GM23338 (cell line): ENCODE results near the gene IDI2. TPM values are rescaled to one million over a fixed set of nuclear protein-coding genes. Genes with fewer than 3 reads are reported as not detected.

Source experiments
- CTCF ChIP-seq, 2 experiments: fragments of 200-600 bp in 1 of 2; sonication (generic) in 1 of 2; conservative IDR thresholded peaks; 2 replicates each; pipeline versions ENCODE4 v1.5.1 to v1.6.1; 2016 to 2017; ENCODE audit warnings: antibody characterized with exemption in 2 of 2, low read depth in 2 of 2, mild to moderate bottlenecking in 2 of 2, moderate library complexity in 1 of 2
- EZH2 ChIP-seq: fragments of 200-600 bp; sonication (generic); IDR thresholded peaks from one replicate; pipeline ENCODE4 v1.8.0; 2017; ENCODE audit warnings: antibody characterized with exemption, mild to moderate bottlenecking, low read depth; ENCODE audit not compliant: unreplicated experiment
- EZH2phosphoT487 ChIP-seq: fragments of 200-600 bp; sonication (generic); IDR thresholded peaks from one replicate; pipeline ENCODE4 v1.8.1; 2018; ENCODE audit warnings: antibody characterized with exemption; ENCODE audit not compliant: unreplicated experiment
- JUNB ChIP-seq: IDR thresholded peaks from one replicate; pipeline ENCODE4 v1.6.1; 2016; ENCODE audit warnings: antibody characterized with exemption; ENCODE audit not compliant: unreplicated experiment
- NANOG ChIP-seq: IDR thresholded peaks from 2 replicates; pipeline ENCODE4 v1.6.1; 2016; ENCODE audit warnings: antibody characterized with exemption, borderline replicate concordance
- POLR2AphosphoS5 ChIP-seq: IDR thresholded peaks from 2 replicates; pipeline ENCODE4 v1.6.1; 2016; ENCODE audit warnings: antibody characterized with exemption, low read depth
- REST ChIP-seq: IDR thresholded peaks from one replicate; pipeline ENCODE4 v1.6.1; 2018; ENCODE audit warnings: antibody characterized with exemption; ENCODE audit not compliant: unreplicated experiment
- STAT1 ChIP-seq: IDR thresholded peaks from one replicate; pipeline ENCODE4 v1.6.1; 2016; ENCODE audit warnings: antibody characterized with exemption; ENCODE audit not compliant: unreplicated experiment
- ZNF462 ChIP-seq: fragments of 250-450 bp; sonication (Bioruptor Pico); IDR thresholded peaks from 2 replicates; pipeline ENCODE4 v1.5.0; 2020; ENCODE audit warnings: mild to moderate bottlenecking, moderate library complexity
- polyA plus RNA-seq: library from polyadenylated mRNA; unstranded; fragments of >200 nt; fragmentation: Nextera tagmentation; extraction: Ambion mirVana; gene quantifications from 2 replicates; pipeline ENCODE4 v1.2.1, GENCODE V29; 2016
- total RNA-seq: library from RNA; depleted of rRNA; stranded (reverse); fragments of >200 nt; shearing (Covaris generic); gene quantifications from 2 replicates; pipeline ENCODE4 v1.2.3, GENCODE V29; 2014

IDI2 gene
- total and polyA plus RNA-seq, 2 experiments from 2014 or later, result not detected

- no peak for TF ChIP-seq ZNF462 (CRISPR knock-in tag)
- no peak for TF ChIP-seq POLR2AphosphoS5
- TF ChIP-seq CTCF (conservative IDR thresholded peaks at IDR 0.05; ENCODE audit: low read depth in 2 of 2), result no peak
- no peak for TF ChIP-seq EZH2
- TF ChIP-seq REST, result no peak
- no peak for TF ChIP-seq JUNB
- no peak for TF ChIP-seq NANOG
- no peak for TF ChIP-seq EZH2phosphoT487
- no peak for TF ChIP-seq STAT1
Observed at GRCh38 chr10:1045415-1045814, 19.8 kb upstream of the IDI2 start (continued).
